Heart left ventricle (tissue), 16 donors: ENCODE results near the gene PATE3. TPM values are rescaled to one million over a fixed set of nuclear protein-coding genes. Genes with fewer than 3 reads are reported as not detected.

Source experiments
- ATAC-seq, 4 donors: fragments of 200-7000 bp; cut with Tn5 transposase; one replicate each; pipeline ENCODE4 v1.9.1; 2020 to 2022; ENCODE audit warnings: moderate library complexity in 4 of 4, mild to moderate bottlenecking in 3 of 4, moderate number of reproducible peaks in 1 of 4
- DNase-seq, 5 donors: peaks; one replicate each; pipeline ENCODE4 v3.0.0-alpha.2; 2020
- H3K27ac ChIP-seq, 12 donors: fragments of 200-600 bp; sonication (generic) in 4 of 12; one replicate each; pipeline versions ENCODE4 v1.5.0 to v1.8.0; 2016 to 2022; ENCODE audit warnings: mild to moderate bottlenecking in 2 of 12
- H3K27me3 ChIP-seq, 9 donors: fragments of 200-600 bp; sonication (generic) in 2 of 9; one replicate each; pipeline versions ENCODE4 v1.5.1 to v1.8.0; 2016 to 2022; ENCODE audit warnings: mild to moderate bottlenecking in 3 of 9
- H3K36me3 ChIP-seq, 9 donors: fragments of 200-600 bp; sonication (generic) in 2 of 9; one replicate each; pipeline versions ENCODE4 v1.5.0 to v1.8.0; 2018 to 2022; ENCODE audit warnings: mild to moderate bottlenecking in 2 of 9
- H3K4me1 ChIP-seq, 12 donors: fragments of 200-600 bp; sonication (generic) in 4 of 12; one replicate each; pipeline versions ENCODE4 v1.5.0 to v1.8.0; 2016 to 2022; ENCODE audit warnings: mild to moderate bottlenecking in 3 of 12
- H3K4me3 ChIP-seq, 12 donors: fragments of 200-600 bp; sonication (generic) in 4 of 12; one replicate each; pipeline versions ENCODE4 v1.5.0 to v1.8.0; 2017 to 2022; ENCODE audit warnings: mild to moderate bottlenecking in 9 of 12, moderate library complexity in 4 of 12
- H3K9me3 ChIP-seq, 12 donors: fragments of 200-600 bp; sonication (generic) in 4 of 12; one replicate each; pipeline versions ENCODE4 v1.5.0 to v1.8.0; 2016 to 2022; ENCODE audit warnings: mild to moderate bottlenecking in 1 of 12
- POLR2A ChIP-seq, 2 donors: fragments of 450-650 bp; IDR thresholded peaks; one replicate each; pipeline ENCODE4 v1.6.1; 2017; ENCODE audit warnings: antibody characterized with exemption in 2 of 2, mild to moderate bottlenecking in 2 of 2, moderate library complexity in 2 of 2
- WGBS, 4 donors: extraction: QIAGEN DNeasy Blood & Tissue Kit in 2 of 4; methylation state at CpG; one replicate each; pipeline versions ENCODE4 v1.1.5 to v1.1.7; 2013 to 2018; 5-methylcytosine and 5-hydroxymethylcytosine counted together
- intact Hi-C, 10 donors: fragments of 100-400 bp; cut with DNase I; formaldehyde crosslinking; loops; one replicate each; pipeline versions ENCODE4 v1.11.1 to v1.14.2; 2022
- polyA plus RNA-seq, 2 donors: library from polyadenylated mRNA; stranded (reverse); fragments of 200-250 nt; gene quantifications; one replicate each; pipeline ENCODE4 v1.2.3, GENCODE V29; 2013
- total RNA-seq, 9 donors: library from RNA; depleted of rRNA in 2 of 9; stranded (reverse); fragments of >200 nt in 2 of 9; fragmentation: NEBNext Ultra II Directional in 3 of 9; extraction: Animal tissue kit (Norgen Biotek cat#: 25700) in 3 of 9; gene quantifications; one replicate each; pipeline versions ENCODE4 v1.1.0 to v1.2.4, GENCODE V29; 2016 to 2023
- TF ChIP-seq, protein P1 (sequence below), 12 donors: fragments of 200-600 bp; sonication (generic) in 4 of 12; IDR thresholded peaks; one replicate each; pipeline versions ENCODE4 v1.5.0 to v1.8.0; 2018 to 2022; ENCODE audit warnings: antibody characterized with exemption in 12 of 12, mild to moderate bottlenecking in 5 of 12
- donor health status: ischemic (EF 13 %, LVEDD 7.1; RV severe dilation, severe dysfunction).
- donor health status: healthy with polysubstance abuse.
- donor health status: DM: no; HTN: yes; CAD: no.
- donor health status: DM: no; HTN: no; CAD: no.
- donor health status: ischemic (EF 25% LVEDD 6.9; RV normal size, moderate dysfunction).
- donor health status: ischemic (EF 25% LVEDD 5.7; RV mildly dilated, moderate dysfunction).
- donor health status: healthy.
- donor health status: DM: yes; HTN: yes; CAD: no.
- donor health status: ischemic (EF 35%, LVEDD 5.7; RV mildly dilated, moderate dysfunction).
- donor health status: nonischemic (EF 11% LVEDD 7.7; RV severe dilation, severe dysfunction).
- donor health status: DM: yes; HTN: yes; CAD: no.
- donor health status: PGD.
- donor health status: ischemic (EF 29% LVEDD 5.4; RV normal size, mild dysfunction).
- donor health status: nonischemic (EF 23%, LVEDD 6.1; RV moderate dilation, normal function).

Gene PATE3
- total and polyA plus RNA-seq, 11 donors: not detected

DNA sequence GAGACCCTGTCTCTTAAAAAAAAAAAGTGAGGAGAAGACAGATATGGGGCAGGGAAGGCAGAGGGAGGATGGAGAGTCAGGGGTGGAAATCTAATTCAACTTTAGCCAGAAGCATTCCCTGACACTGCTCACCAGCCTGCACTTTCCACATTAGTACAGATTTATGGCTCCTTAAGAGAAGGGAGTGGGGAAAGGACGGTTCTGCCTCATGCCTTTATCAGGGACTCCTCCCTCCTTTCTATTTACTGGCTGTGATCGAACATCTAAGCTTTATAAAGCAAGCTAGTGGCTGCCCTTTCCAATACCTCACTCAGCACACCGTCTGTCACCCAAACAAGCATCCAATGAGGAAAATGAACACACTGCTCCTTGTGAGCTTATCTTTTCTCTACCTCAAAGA is 45.1 kb downstream of the PATE3 start, which contains the start of gene PATE4:
PATE4 (plus strand) TSS at position 301 of the 400 bp plus-strand sequence; CDS start at position 345, 44 bp downstream.
- intact Hi-C loops: no loop called here
- H3K36me3 ChIP-seq: no peaks in the 10 kb centered on the region
- WGBS, 4 donors: 39 to 53% (median 46%) methylated on average over 3 of the region's 3 CpGs
- TF ChIP-seq, protein P1, sequence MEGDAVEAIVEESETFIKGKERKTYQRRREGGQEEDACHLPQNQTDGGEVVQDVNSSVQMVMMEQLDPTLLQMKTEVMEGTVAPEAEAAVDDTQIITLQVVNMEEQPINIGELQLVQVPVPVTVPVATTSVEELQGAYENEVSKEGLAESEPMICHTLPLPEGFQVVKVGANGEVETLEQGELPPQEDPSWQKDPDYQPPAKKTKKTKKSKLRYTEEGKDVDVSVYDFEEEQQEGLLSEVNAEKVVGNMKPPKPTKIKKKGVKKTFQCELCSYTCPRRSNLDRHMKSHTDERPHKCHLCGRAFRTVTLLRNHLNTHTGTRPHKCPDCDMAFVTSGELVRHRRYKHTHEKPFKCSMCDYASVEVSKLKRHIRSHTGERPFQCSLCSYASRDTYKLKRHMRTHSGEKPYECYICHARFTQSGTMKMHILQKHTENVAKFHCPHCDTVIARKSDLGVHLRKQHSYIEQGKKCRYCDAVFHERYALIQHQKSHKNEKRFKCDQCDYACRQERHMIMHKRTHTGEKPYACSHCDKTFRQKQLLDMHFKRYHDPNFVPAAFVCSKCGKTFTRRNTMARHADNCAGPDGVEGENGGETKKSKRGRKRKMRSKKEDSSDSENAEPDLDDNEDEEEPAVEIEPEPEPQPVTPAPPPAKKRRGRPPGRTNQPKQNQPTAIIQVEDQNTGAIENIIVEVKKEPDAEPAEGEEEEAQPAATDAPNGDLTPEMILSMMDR (IDR thresholded peaks at IDR 0.05): no peak
- TF ChIP-seq POLR2A (IDR thresholded peaks at IDR 0.05): no peak
- peaks cover 0 to 3% (median 0%) of the 10 kb centered on the region in 9 donors for H3K27me3 ChIP-seq
- H3K9me3 ChIP-seq: peaks cover 0 to 14% (median 0%) of the 10 kb centered on the region in 12 donors
- no peak within 1 kb of the TSS for H3K27ac ChIP-seq
- no peaks in the 10 kb centered on the region for H3K4me1 ChIP-seq
- no peak for DNase-seq
- H3K4me3 ChIP-seq: no peak within 1 kb of the TSS
- no peak for ATAC-seq

DNA sequence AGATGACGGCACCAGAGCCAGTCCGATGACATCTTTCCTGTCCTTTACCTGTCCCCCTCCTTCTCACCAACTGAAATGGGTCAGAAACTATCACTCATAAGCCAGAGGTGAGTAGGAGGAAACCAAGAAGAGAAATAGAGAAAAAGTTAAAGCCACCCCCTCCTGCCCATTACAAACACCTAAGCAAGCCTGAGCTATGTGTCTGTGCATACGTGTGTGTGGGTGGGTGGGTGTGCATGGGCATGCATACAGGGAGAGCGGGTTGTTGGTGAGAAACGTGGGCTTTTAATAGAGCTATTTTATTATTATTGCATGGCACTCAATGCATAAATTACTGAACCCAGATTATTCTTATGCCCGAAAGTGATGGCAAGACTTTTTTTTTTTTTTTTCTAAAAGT is 47.8 kb downstream of the PATE3 start:
- Histone ChIP-seq H3K27me3 (peaks cover 0 to 3% (median 0%) of the 10 kb centered on the region in 9 donors), H3K4me1 (no peaks in the 10 kb centered on the region), H3K4me3 (no peak overlapping the region), H3K27ac (no peak overlapping the region), H3K9me3 (peaks cover 0 to 14% (median 0%) of the 10 kb centered on the region in 12 donors), H3K36me3 (no peaks in the 10 kb centered on the region)
- intact Hi-C loops: no loop called here
- no peak for TF ChIP-seq POLR2A (IDR thresholded peaks at IDR 0.05)
- TF ChIP-seq, protein P1 (IDR thresholded peaks at IDR 0.05): no peak
- ATAC-seq (no peak), DNase-seq (no peak)
- 68 to 79% (median 74%) methylated on average over 6 of the region's 6 CpGs for WGBS, 4 donors

Other genes with a start within 250 kb of the PATE3 start
- 10 to 100 TPM; 47.7 to 72.4 (median 53.8) TPM for gene EI24, start 218.7 kb upstream of the PATE3 start, total RNA-seq
- 100 to 1,000 TPM in 1 of 2 donors, 10 to 100 TPM in 1; 20.6 to 125 TPM for gene EI24, start 218.7 kb upstream of the PATE3 start, polyA plus RNA-seq
- 10 to 100 TPM; 47.6 to 98.6 (median 59.1) TPM for gene STT3A, start 195.3 kb upstream of the PATE3 start, total RNA-seq
- gene STT3A, start 195.3 kb upstream of the PATE3 start, polyA plus RNA-seq: 10 to 100 TPM; 21.5 to 72.7 TPM
- gene CHEK1, start 163.0 kb upstream of the PATE3 start, total RNA-seq: 1 to 10 TPM in 5 of 9 donors, under 1 TPM in 4; 0.63 to 6.2 (median 1.2) TPM
- gene CHEK1, start 163.0 kb upstream of the PATE3 start, polyA plus RNA-seq: 1 to 10 TPM in 1 of 2 donors, under 1 TPM in 1; 0.50 to 1.5 TPM
- gene ACRV1, start 107.3 kb upstream of the PATE3 start, total RNA-seq: not detected
- gene ACRV1, start 107.3 kb upstream of the PATE3 start, polyA plus RNA-seq: not detected
- gene PATE1, start 41.8 kb upstream of the PATE3 start, total RNA-seq: not detected
- gene PATE1, start 41.8 kb upstream of the PATE3 start, polyA plus RNA-seq: not detected
- gene PATE2, start 9.3 kb upstream of the PATE3 start, total RNA-seq: not detected
- gene PATE2, start 9.3 kb upstream of the PATE3 start, polyA plus RNA-seq: not detected
- not detected for gene PATE4, start 45.2 kb downstream of the PATE3 start, total RNA-seq
- gene PATE4, start 45.2 kb downstream of the PATE3 start, polyA plus RNA-seq: not detected
- 1 to 10 TPM; 3.4 to 6.9 (median 4.5) TPM for gene HYLS1, start 99.5 kb downstream of the PATE3 start, total RNA-seq
- 1 to 10 TPM; 3.0 to 3.5 TPM for gene HYLS1, start 99.5 kb downstream of the PATE3 start, polyA plus RNA-seq
- gene PUS3, start 115.1 kb downstream of the PATE3 start, total RNA-seq: 1 to 10 TPM; 5.4 to 9.4 (median 8.3) TPM
- 10 to 100 TPM in 1 of 2 donors, 1 to 10 TPM in 1; 6.6 to 11.0 TPM for gene PUS3, start 115.1 kb downstream of the PATE3 start, polyA plus RNA-seq
- not detected for gene DDX25, start 116.4 kb downstream of the PATE3 start, total RNA-seq
- gene DDX25, start 116.4 kb downstream of the PATE3 start, polyA plus RNA-seq: not detected
- gene VSIG10L2, start 157.9 kb downstream of the PATE3 start, total RNA-seq: under 1 TPM in 1 of 9 donors, not detected in 8; 0.21 TPM
- under 1 TPM; 0.04 to 0.12 TPM for gene VSIG10L2, start 157.9 kb downstream of the PATE3 start, polyA plus RNA-seq